ENCODE data around the gene HOXB3.

DNA sequence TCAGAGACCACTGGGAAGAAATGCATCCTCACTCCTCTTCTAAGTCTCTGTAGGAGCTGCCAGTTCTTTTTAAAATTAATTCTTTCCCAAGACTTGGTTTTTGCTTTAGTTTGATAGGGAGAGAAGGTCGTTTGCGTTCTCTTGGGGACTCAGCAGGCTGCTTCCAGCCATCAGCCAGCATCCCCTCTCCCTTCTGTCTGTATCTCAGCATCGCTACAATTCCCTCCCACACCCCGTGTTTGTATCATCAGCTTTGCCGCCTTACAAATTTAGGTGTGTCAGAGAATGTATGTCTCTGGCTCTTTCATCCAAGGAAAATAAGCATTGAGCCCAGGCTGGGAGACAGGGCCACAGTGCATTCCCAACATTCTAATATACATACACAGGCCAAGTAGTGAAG lies 9.3 kb upstream of the HOXB3 start:
- TF ChIP-seq CTCF (IDR thresholded peaks at IDR 0.05; ENCODE audit: poor library complexity, severe bottlenecking) (no peak), EZH2 (IDR thresholded peaks at IDR 0.05; ENCODE audit: borderline replicate concordance, insufficient read depth, low read length, poor library complexity, severe bottlenecking) (no peak), POLR2AphosphoS5 (IDR thresholded peaks at IDR 0.05) (no peak), EP300 (conservative IDR thresholded peaks at IDR 0.05; ENCODE audit: poor library complexity, severe bottlenecking) (no peak), TAF1 (IDR thresholded peaks at IDR 0.05; ENCODE audit: low read depth) (no peak)

Data from neural cell (in vitro differentiated cells).